GM23338 (cell line): ENCODE data around the gene USP38.

Experiments used
- CREB1 ChIP-seq: fragments of 250-450 bp; sonication (Bioruptor Pico); IDR thresholded peaks from 2 replicates; pipeline ENCODE4 v1.5.0; 2020; ENCODE audit warnings: low read depth, mild to moderate bottlenecking, moderate library complexity
- EZH2 ChIP-seq: fragments of 200-600 bp; sonication (generic); IDR thresholded peaks from one replicate; pipeline ENCODE4 v1.8.0; 2017; ENCODE audit warnings: antibody characterized with exemption, mild to moderate bottlenecking, low read depth; ENCODE audit not compliant: unreplicated experiment
- EZH2phosphoT487 ChIP-seq: fragments of 200-600 bp; sonication (generic); IDR thresholded peaks from one replicate; pipeline ENCODE4 v1.8.1; 2018; ENCODE audit warnings: antibody characterized with exemption; ENCODE audit not compliant: unreplicated experiment
- NANOG ChIP-seq: IDR thresholded peaks from 2 replicates; pipeline ENCODE4 v1.6.1; 2016; ENCODE audit warnings: antibody characterized with exemption, borderline replicate concordance
- POLR2AphosphoS5 ChIP-seq: IDR thresholded peaks from 2 replicates; pipeline ENCODE4 v1.6.1; 2016; ENCODE audit warnings: antibody characterized with exemption, low read depth
- TF ChIP-seq, protein P1 (sequence below), 2 experiments: fragments of 200-600 bp in 1 of 2; sonication (generic) in 1 of 2; conservative IDR thresholded peaks; 2 replicates each; pipeline versions ENCODE4 v1.5.1 to v1.6.1; 2016 to 2017; ENCODE audit warnings: antibody characterized with exemption in 2 of 2, low read depth in 2 of 2, mild to moderate bottlenecking in 2 of 2, moderate library complexity in 1 of 2
- TF ChIP-seq, protein P2 (sequence below): IDR thresholded peaks from one replicate; pipeline ENCODE4 v1.6.1; 2018; ENCODE audit warnings: antibody characterized with exemption; ENCODE audit not compliant: unreplicated experiment

DNA sequence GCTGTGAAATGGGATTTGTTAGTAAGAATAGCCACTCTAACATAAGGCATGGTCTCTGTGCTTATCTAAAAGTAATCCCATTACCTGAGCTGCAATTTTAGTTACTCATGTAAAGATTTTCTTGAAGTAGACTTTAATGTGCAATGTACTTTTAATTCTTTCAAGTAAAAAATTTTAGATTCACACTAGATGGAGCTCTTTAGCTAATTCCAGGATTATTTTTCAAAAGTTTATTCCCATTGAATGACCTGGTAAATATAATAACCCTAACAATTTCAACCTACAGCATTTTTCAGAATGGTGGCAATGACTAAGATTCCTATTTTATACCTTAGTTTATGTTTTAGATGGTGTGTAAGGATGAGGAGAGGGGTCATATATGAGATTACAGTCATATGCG, 18.1 kb downstream of the USP38 start:
- TF ChIP-seq, protein P1, sequence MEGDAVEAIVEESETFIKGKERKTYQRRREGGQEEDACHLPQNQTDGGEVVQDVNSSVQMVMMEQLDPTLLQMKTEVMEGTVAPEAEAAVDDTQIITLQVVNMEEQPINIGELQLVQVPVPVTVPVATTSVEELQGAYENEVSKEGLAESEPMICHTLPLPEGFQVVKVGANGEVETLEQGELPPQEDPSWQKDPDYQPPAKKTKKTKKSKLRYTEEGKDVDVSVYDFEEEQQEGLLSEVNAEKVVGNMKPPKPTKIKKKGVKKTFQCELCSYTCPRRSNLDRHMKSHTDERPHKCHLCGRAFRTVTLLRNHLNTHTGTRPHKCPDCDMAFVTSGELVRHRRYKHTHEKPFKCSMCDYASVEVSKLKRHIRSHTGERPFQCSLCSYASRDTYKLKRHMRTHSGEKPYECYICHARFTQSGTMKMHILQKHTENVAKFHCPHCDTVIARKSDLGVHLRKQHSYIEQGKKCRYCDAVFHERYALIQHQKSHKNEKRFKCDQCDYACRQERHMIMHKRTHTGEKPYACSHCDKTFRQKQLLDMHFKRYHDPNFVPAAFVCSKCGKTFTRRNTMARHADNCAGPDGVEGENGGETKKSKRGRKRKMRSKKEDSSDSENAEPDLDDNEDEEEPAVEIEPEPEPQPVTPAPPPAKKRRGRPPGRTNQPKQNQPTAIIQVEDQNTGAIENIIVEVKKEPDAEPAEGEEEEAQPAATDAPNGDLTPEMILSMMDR (conservative IDR thresholded peaks at IDR 0.05; ENCODE audit: low read depth in 2 of 2): peak in 1 of 2 experiments; percentile 34; a peak in 3 of 4 replicates
- TF ChIP-seq POLR2AphosphoS5 (no peak), EZH2phosphoT487 (no peak), EZH2 (no peak), CREB1 (CRISPR knock-in tag) (no peak), NANOG (no peak)
- TF ChIP-seq, protein P2, sequence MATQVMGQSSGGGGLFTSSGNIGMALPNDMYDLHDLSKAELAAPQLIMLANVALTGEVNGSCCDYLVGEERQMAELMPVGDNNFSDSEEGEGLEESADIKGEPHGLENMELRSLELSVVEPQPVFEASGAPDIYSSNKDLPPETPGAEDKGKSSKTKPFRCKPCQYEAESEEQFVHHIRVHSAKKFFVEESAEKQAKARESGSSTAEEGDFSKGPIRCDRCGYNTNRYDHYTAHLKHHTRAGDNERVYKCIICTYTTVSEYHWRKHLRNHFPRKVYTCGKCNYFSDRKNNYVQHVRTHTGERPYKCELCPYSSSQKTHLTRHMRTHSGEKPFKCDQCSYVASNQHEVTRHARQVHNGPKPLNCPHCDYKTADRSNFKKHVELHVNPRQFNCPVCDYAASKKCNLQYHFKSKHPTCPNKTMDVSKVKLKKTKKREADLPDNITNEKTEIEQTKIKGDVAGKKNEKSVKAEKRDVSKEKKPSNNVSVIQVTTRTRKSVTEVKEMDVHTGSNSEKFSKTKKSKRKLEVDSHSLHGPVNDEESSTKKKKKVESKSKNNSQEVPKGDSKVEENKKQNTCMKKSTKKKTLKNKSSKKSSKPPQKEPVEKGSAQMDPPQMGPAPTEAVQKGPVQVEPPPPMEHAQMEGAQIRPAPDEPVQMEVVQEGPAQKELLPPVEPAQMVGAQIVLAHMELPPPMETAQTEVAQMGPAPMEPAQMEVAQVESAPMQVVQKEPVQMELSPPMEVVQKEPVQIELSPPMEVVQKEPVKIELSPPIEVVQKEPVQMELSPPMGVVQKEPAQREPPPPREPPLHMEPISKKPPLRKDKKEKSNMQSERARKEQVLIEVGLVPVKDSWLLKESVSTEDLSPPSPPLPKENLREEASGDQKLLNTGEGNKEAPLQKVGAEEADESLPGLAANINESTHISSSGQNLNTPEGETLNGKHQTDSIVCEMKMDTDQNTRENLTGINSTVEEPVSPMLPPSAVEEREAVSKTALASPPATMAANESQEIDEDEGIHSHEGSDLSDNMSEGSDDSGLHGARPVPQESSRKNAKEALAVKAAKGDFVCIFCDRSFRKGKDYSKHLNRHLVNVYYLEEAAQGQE: no peak
